ENCODE measurements around the gene SMPD2.

DNA sequence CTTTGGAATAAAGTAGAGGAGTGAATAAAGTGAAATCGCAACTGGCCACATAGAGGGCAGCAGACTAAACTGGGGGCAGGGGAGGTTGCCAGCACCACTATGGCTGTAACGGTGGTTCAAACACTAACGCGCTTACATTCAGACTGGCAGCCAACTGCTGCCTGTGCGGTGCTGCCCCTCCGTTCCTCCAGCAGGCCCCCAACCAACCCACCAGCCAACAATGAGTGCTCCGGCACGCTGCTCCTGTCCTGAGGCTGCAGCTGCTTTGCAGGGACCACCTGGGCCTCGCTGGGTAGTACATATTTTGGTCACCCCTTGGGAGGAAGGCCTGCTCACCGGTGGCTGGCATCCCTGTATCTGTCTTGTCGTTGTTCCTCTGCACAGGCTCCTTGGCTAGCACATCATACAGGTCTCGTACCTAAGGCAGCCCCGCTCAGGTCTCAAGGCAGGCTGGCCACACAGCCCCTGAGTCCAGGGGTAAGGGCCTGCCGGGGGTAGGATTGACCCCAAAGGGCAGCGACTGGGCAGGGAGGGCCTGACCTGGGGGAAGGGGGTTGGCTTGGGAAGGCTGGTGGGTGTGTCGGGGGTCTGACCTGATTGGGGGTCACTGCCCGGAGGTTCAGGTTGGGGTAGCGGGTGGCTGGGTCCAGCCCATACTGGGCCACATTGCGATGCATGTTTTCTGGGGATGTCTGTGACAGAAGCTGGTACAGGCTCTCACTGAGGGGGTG, 8.7 kb downstream of the SMPD2 start:
- no peak for TF ChIP-seq EZH2 (IDR thresholded peaks at IDR 0.05)
- TF ChIP-seq POLR2AphosphoS5 (IDR thresholded peaks at IDR 0.05; ENCODE audit: borderline replicate concordance, low read depth, low read length): no peak
